ENCODE results near the gene LSP1.

Gene LSP1

DNA sequence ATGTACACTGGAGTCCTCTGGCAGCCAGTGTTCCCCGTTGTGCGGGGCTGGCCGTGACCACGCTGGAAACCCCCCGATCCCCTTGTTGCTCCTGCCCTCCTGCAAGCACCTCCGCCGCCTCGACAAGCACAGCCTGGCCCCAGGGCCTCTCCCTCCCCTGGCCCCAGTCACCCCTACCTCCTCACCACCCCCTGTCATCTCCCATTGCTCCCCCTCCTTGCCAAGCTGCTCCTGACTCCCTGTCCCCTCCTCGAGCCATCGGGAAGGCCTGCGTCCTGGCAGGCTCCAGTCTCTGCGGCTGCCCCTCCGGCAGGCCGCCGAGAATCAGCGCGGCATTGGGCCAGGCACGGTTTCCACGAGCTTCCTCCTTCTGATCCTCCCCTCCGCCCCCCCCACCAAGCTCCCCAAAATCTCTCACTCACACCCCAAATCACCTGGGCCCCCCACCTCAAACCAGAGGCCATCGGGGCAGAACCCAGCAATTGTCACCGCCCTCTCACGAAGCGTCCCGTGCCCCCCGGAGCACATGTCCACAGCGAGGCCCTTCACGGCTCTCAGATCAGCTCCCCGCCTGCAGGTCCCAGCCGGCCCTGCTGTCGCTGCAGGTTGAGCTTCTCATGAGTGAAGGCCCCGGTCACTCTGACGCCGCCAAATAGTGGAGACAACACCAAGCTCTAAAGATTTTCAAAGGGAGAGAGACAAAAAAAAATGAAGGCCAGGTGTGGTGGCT is 5.7 kb upstream of the LSP1 start:
- in situ Hi-C loops (cut with MboI; ENCODE audit: low sequenced_read_pairs), result no loop called here

DNA sequence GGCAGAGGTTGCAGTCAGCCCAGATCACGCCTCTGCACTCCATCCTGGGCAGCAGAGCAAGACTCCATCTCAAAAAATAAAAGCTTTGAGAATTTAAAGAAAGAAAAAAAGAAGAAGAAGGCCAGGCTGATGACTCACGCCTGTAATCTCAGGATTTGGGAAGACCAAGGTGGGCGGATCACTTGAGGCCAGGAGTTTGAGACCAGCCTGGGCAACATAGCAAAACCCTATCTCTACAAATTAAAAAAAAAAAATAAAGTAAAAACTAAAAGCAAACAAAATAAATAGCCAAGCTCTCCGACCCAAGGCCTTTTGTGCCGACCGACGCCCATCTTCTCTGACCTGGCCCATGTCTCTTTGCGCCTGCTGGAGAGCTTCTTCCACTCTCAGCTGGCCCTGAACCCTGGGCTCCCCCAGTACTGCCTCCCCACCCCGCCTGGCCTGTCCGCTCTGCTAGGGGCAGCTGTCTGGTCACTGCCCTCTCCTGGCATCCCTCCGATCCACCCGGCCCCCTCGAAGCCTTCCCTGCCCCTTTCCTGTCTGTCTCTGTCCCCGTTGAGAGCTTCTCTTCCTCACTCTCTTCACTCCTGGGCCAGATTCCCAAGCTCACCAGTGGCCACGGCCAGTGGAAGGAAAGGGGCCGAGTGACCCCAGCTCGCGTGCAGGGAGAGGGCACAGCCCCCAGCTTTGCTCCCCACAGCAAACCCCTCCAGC is 4.8 kb upstream of the LSP1 start:
- in situ Hi-C loops (cut with MboI; ENCODE audit: low sequenced_read_pairs), result no loop called here

DNA sequence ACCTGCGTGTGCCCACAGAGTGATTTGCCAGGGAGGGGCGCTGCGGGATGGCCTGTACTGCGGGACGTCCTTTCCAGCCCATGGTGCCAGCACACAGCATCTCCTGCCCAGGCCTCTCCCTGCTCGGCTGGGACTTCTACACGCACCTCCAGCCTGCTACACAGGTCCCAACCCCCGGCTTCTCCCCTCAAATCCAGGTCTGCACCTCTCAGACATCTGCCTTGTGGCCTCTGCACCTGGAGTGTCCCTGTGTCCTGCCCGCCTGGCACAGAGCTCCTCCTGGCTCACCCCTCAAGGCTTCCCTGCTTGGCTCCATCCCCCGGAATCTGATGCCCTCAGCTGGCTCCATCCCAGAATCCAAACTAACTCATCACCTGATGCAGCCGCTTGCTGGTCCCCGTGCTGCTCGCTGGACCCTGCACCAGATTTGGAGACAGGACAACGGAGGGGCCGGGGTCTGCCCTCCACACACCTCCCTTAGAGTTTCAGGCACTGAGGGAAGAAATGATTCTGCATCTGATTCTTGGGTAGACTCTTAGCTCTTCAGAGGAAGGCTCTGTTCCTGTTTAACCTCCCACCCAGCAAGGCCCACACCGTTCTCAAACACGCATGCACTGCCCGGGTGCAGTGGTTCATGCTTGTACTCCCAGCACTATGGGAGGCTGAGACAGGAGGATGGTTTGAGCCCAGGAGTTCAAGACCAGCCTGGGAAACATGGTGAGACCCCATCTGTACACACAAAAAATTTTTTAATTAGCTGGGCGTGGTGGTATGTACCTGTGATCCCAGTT is 4.0 kb upstream of the LSP1 start:
- in situ Hi-C loops (cut with MboI; ENCODE audit: low sequenced_read_pairs), result no loop called here

DNA sequence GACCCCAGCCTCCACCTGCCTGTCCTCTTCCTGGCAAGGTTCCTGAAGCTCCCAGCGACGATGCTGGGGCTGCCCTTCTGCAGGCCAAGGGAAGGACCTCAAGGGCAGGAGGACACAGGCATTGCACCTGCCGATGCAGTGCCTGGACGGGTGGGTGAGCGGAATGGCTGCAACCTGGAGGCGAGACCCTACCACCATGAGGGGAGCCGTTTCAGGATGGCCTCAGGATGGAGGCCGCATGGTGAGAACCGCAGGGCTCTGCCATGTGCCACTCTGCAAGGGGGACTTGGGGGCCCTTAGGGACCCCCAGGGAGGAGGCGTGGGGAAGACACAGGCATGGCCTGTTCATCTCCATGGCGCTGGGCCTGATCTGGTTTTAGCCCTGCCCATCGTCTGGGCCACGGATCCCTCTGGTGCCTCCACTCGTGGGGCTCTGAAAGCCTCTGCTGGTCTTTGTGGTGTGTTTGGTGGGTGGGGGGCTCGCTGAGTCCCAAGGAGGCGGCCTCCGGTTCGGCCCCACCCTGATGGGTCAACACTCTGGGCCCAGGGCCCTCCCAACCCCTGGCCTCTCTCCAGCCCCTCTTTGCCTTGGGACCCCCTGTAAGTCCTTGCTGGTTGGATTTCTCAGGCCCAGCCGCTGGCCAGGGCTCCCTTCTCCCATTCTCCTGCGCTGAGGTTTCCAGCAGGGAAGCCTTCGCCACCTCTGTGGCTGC is 1.3 kb upstream of the LSP1 start:
- in situ Hi-C loops (cut with MboI; ENCODE audit: low sequenced_read_pairs), result no loop called here

DNA sequence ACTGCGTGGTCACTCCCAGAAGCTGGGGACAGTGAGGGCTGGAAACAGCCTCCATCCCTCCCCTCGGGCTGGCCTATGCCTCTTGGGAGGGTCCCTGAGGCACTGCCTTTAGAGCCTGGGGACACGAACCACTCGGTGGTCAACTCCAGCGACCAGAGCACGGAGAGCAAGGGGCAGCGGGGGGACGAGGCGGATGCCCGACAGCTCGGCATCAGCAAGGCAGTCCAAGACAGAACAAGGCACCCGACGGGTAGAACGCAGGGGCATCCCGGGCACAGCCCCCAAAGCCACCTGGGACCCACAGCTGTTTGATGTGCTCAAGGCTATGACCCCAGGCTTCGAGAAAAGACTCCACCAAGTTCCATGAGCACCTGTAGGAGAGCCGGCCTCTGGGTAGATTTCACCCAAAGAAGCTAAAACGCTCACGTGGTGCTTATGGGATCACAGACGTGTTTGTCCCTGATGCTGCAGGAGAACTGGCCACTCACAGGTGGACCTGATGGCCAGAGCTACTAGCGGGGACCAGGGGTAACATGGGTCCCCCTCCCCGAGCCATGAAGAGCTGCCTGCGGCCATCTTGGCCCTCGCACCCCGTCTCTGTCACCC is 510 bp upstream of the LSP1 start:
- in situ Hi-C loops (cut with MboI; ENCODE audit: low sequenced_read_pairs), result no loop called here

DNA sequence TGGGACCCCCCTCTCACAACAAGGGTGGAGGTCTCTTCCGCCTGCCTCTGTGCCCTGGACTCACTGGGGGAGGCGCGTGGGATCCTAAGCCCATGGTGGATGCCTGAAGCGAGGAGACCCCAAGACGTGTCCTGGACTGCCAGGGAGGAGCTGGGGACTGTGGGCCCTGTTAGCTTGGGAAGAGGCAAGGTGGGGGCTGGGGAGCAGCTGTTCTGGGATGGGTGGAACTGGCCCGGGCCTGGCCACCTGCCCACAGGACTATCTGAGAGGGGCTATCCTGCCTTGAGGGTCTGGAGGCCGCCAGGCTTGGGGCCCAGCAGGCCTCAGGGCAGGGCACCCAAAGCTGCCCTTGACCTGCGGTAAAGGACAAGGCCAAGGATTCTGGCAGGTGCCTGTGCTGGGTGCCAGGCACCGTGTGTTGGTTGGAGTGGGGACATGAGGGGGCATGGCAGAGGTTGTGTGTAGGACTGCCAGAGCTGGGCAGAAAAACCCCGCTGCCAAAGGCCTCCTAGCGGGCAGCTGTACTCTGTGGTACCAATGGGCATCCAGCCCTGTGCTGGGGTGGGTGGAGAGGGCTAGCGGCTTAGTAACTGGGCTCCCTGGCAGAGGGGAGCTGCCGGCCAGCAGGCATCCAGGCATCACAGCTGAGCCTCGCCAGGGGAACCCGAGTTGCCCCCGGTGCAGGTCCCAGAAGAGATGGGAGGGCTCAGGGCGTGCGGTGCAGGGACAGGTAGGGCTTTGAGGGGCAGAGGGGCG is 670 bp downstream of the LSP1 start:
- in situ Hi-C loops (cut with MboI; ENCODE audit: low sequenced_read_pairs), result no loop called here

DNA sequence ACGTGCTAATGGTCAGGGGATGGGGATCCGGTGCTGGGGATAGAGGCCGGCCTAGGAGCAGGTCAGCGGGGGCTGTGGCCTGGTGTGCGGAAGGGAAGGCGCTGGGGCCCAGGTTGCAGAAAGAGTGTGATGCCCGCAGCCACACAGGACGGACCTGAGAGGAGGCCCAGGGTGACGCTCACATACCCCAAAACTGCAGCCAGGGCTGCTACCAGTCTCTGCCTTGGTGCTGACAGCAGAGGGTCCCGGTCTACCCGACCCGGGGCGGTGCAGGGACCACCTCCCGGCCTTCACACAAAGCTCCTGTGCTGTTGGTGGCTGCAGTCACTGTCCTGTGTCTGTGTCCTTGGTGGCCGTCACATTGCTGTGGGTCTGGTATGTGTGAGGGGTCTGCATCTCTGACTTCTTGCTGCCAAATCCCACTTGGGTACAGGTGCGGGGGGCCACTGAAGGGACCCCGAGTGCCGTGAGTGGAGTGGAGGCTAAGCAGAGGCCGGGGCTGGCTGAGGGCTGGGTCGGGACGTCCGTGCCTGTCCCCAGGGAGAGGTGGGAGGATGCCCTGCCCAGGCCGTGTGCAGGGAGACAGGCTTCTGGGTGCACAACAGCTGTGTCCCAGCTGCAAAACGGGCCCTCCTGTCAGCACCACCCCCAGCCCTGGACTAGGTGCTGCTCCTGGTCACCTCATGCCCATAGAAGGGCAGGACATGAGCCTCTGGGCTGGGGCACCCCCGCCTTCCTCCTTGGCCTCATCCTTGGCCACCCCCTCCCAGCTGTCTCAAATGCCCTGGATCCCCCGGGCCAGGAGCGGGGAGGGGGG is 1.5 kb downstream of the LSP1 start:
- in situ Hi-C loops (cut with MboI; ENCODE audit: low sequenced_read_pairs), result no loop called here

DNA sequence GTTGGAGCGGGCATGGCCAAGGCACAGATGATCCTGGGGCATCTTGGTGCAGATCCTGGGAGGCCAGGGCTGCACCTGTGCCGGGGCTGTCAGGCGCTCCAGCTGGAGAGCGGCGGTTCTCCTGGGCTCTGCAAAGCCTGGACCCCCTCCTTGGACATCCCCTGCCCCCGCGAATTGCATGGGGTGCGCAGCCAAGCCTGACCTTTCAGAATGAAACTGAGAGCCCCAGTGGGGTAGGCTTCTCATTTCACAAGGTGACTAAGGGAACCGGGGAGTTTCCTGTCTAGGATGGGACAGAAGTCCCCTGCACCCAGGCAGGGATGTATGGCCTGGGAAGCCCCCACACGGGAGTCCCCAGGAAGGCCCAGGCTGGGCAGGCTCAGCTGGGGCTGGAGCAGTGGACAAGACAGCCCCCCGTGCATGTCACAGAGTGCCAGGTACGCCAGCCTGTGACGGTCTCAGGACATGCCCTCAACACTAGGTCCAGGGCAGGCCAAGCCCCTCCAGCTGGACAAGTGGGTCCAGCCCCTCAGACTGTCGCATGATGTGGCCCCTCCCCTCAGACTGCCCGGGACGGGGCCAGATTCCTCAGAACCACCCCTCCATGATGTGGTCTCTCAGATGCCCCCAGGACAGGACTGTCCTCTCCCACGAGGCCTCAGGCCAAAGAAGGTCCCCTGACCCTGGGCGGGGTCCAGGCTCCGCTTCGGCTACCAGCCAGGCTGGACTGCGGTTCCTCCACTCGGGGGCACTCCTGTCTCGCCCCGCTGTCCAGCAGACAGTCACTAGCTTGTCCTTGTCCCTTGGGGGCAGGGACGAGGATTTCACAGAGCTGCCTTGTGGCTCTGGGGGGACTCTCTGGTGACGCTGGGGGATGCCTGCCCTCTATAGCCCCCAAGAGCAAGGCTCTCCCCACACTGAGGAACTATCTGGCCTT is 2.3 kb downstream of the LSP1 start:
- in situ Hi-C loops (cut with MboI; ENCODE audit: low sequenced_read_pairs), result no loop called here

DNA sequence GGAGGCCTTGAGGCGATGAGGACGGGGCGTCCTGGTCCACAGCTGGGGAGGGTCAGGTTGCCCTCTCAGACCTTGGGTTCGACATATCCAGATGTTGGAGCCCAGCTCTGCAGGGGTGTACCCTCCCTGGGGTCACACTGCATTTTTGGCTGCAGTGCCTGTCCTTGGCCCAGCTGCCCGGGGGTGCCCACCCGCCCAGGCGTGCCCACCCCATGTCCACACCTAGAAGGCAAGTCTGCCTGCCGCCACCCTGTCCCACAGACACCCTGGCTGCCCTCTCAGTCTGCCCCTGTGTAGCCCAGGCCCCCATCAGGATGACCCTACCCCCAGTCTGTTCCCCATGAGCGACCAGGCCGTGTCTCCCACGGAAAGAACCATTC is 3.0 kb downstream of the LSP1 start:
- in situ Hi-C loops (cut with MboI; ENCODE audit: low sequenced_read_pairs), result no loop called here

DNA sequence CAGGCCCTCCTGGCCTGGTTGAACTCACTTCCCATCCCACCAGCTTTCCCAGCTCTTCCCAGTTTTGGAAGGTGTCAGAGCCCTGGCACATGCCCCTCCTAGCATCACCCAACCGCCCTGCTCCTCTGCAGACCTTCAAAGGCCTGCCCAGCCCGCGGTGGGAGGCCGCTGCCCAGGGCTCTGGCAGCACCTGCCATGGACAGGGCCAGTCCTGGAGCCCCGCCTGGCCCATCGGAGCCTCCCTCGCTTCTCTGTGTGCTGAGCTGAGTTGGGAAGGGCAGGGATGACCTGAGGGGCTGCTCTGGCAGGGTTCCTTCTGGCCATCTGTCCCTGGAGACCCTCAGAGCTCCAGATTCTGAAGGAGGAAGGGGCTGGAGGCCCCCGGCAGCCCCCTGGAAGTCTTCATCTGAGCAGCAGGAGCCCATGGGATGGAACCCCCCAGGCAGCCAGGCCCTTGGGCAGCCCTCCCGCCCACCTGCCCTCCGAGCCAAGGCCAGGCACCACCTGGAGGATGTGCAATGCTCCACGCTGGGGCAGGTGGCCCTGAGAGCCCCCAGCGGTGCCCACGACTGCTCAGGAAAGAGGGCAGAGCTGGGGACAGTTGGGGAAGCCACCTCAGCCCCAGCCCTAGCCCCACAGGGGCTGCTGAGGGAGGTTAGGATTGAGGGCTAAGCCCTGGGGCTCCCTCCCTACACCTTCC is 3.6 kb downstream of the LSP1 start:
- in situ Hi-C loops (cut with MboI; ENCODE audit: low sequenced_read_pairs), result no loop called here

DNA sequence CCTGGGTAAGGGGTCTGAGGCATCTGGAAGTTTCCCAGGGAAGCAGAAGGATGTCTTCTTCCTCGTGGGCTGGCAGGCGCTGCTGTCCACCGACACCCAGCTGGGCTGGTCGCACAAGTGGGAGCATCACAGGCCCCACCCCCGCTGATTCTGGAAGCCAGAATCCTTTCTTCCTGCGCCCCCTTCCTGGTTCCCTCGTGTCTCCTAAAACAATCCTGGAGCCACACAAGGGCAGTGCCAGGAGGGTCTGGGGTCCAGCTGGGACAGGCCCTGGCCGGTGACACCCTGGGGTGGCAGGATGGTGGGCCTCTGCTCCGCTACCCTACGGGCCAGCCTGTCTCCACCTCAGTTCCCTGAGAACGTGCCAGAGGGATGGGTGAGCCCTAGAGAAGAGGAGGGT is 4.2 kb downstream of the LSP1 start:
- in situ Hi-C loops (cut with MboI; ENCODE audit: low sequenced_read_pairs), result no loop called here

DNA sequence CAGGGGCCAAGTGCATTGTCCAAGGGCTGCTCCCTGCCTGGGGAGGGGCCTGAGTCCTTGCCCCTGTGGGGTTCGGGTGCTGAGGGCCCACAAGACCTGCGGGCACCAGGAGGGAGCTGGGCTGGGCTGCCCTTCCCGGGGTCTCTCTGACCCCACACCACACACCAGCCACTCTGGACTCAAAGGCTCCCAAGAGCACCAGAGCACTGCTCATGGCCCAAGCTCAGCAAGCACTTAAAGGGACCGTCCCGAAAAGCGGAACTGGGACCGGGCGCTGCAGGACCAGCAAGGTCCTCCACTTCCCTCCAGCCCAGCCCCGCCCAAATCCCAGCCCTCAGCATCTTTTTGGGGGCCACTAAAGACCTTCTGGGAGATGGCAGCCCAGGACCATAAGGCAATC is 5.3 kb downstream of the LSP1 start:
- in situ Hi-C loops (cut with MboI; ENCODE audit: low sequenced_read_pairs), result no loop called here

DNA sequence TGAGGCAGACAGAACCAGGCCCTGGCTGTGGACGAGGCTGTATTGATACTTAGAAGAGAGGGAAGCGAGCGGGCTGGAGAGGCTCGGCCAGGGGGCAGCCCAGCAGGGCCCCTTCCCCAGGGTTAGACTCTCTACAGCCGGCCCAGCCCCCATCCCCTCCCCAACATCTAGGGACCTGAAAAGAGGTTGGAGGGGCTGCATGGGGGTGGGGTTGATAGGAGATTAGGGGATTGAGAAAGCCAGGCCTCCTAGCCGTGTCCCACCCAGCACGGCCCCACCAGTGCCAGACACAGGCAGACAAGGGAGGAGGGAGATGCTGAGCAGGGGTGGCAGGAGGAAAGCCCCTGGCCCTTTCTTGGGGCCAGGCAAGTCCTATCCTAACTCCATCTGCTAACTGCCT is 5.7 kb downstream of the LSP1 start:
- in situ Hi-C loops (cut with MboI; ENCODE audit: low sequenced_read_pairs), result no loop called here

DNA sequence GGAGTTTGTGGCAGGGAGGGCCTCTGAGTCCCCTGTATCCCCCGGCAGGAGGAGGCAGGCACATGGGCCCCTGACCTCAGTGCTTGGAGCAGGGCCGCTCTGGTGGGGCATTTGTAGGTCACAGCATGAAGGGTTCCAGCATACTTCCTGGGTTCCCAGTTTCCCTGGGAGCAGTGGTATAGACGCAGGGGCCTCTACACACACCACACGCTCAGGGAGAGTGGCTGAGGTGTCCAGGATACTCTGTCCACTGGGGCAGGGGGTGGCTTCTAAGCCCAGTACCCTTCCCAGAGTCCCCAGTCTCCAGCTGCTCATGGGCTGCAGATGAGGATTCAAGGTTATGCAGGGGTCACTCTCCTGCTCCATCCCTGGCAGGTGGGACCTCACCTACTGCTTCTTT is 6.1 kb downstream of the LSP1 start:
- in situ Hi-C loops (cut with MboI; ENCODE audit: low sequenced_read_pairs), result no loop called here

DNA sequence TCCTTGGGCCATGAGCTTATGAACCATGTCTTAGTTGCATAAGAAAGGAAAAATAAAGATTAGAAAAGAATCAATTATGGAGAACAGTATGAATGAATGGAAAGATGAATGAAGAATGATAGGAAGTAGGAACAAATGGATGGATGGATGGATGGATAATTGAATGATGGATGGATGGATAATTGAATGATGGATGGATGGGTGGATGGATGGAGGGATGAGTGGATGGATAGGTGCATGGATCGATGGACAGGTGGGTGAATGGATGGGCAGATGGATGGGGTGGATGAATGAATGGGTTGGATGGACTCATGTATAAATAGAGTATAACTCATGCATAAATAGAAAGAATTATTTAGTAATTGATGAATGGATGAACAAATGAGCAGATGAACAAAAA is 7.2 kb downstream of the LSP1 start:
- in situ Hi-C loops (cut with MboI; ENCODE audit: low sequenced_read_pairs), result no loop called here

DNA sequence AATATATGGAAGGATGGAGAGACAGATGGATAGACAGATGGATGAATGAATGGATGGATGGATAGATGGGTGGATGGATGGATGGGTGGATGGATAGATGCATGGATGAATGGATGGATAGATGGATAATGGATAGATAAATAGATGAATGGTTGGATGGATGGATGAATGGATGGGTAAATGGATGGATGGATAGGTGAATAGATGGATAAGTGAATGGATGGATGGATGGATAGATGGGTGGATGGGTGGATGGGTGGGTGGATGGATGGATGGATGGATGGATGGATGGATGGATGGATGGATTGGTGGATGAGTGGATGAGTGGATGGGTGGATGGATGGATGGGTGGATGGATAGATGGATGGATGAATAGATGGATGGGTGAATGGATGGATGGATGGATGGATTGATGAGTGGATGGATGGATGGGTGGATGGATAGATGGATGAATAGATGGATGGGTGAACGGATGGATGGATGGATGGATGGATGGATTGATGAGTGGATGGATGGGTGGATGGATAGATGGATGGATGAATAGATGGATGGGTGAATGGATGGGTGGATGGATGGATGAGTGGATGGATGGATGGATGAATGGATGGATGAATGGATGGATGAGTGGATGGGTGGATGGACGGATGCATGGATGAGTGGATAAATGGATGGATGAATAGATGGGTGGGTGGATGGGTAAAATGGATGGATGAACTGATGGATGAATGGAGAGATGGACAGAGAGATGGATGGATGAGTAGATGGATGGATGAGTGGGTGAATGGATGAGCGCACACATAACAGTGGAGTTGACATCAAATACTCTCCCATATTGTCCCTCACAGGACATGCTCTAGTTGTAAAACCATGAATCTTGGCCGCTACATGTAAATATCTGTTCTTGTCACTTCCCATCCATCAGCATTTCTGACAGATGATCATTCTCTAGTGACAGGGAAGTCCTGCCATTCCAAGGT is 8.8 kb downstream of the LSP1 start:
- in situ Hi-C loops (cut with MboI; ENCODE audit: low sequenced_read_pairs), result no loop called here

All from HL-60/S4 treated with phorbol 12-myristate 13-acetate at 8.2 ng/mL for 4 days and 3 days (cell line).